C4-2B (cell line): ENCODE measurements around the gene FNDC8.
"Not testable (repeated sequence)": the region's sequence is repeated elsewhere in the genome, so short reads cannot be mapped to it uniquely, and the experiment has no call there.

Experiments
- CTCF ChIP-seq: fragments of 450-650 bp; conservative IDR thresholded peaks from 2 replicates; pipeline ENCODE4 v1.5.1; 2017; ENCODE audit warnings: mild to moderate bottlenecking
- ZFX ChIP-seq: fragments of 450-650 bp; IDR thresholded peaks from 2 replicates; pipeline ENCODE4 v1.6.1; 2017

GRCh38 chr17:35110791-35111190 lies 10.6 kb upstream of the FNDC8 start:
- not testable (repeated sequence) for TF ChIP-seq CTCF, ZFX
